Mesodermal cell (in vitro differentiated cells): Measurements from ENCODE around the gene ECE1.
"Not testable (repeated sequence)": the region's sequence is repeated elsewhere in the genome, so short reads cannot be mapped to it uniquely, and the experiment has no call there.

ENCODE experiments used
- H3K27ac ChIP-seq: 2 replicates; pipeline ENCODE4 v1.7.0; 2013; ENCODE audit warnings: mild to moderate bottlenecking, low read depth, low read length, moderate library complexity; ENCODE audit not compliant: severe bottlenecking
- H3K36me3 ChIP-seq: 2 replicates; pipeline ENCODE4 v1.7.1; 2013; ENCODE audit warnings: mild to moderate bottlenecking, low read length, moderate library complexity; ENCODE audit not compliant: control insufficient read depth, insufficient read depth
- H3K4me1 ChIP-seq: one replicate; pipeline ENCODE4 v1.7.1; 2013; ENCODE audit warnings: mild to moderate bottlenecking, low read length; ENCODE audit not compliant: insufficient read depth, control insufficient read depth, poor library complexity, severe bottlenecking
- H3K4me3 ChIP-seq: 2 replicates; pipeline ENCODE4 v1.7.0; 2013; ENCODE audit warnings: low read length, control low read depth, mild to moderate bottlenecking; ENCODE audit not compliant: insufficient read depth, poor library complexity, severe bottlenecking; ENCODE audit errors: extremely low read depth
- H3K9me3 ChIP-seq: 2 replicates; pipeline ENCODE4 v1.7.1; 2013; ENCODE audit warnings: mild to moderate bottlenecking, low read length, moderate library complexity; ENCODE audit not compliant: control insufficient read depth
- WGBS, 2 experiments: methylation state at CpG; one replicate each; pipeline ENCODE4 v1.1.5; 2013; ENCODE audit warnings: missing lambda C conversion rate in 2 of 2; ENCODE audit not compliant: insufficient coverage in 2 of 2; 5-methylcytosine and 5-hydroxymethylcytosine counted together

ECE1 gene

GRCh38 chr1:21234779-21235178 lies 55.5 kb downstream of the ECE1 start:
- H3K4me3 ChIP-seq = no peak overlapping the region
- H3K9me3 ChIP-seq = no peaks in the 10 kb centered on the region
- H3K27ac ChIP-seq = no peak overlapping the region
- peaks cover 9% of the 10 kb centered on the region for H3K4me1 ChIP-seq
- 83 to 98% methylated on average over 2 to 4 of the region's 4 CpGs for WGBS, 2 experiments
- peaks cover 97% of the 10 kb centered on the region for H3K36me3 ChIP-seq

DNA sequence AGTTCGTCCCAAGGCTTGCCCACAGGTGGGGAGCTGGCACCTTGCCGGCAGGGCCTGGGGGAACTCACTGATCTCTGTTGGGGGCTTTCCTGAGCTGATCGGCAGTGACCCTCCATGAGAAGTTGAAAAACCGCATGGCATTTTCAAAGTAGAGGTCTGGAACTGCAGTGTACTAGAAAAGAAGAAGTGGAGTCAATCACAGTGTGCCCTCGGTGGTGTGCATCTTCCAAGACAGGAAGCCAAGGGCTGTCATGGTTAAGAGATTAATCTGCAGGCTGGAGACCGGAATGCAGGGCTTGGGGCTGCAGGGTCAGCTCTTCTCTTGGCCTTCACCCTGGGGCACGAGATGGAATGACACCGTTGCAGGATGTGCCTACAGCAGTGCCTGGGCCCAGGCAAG lies 56.8 kb downstream of the ECE1 start:
- 95 to 99% methylated on average over 8 of the region's 8 CpGs for WGBS, 2 experiments
- Histone ChIP-seq H3K27ac (no peak overlapping the region), H3K4me3 (no peak overlapping the region), H3K4me1 (peaks cover 6% of the 10 kb centered on the region), H3K36me3 (peaks cover 98% of the 10 kb centered on the region), H3K9me3 (no peaks in the 10 kb centered on the region)

DNA sequence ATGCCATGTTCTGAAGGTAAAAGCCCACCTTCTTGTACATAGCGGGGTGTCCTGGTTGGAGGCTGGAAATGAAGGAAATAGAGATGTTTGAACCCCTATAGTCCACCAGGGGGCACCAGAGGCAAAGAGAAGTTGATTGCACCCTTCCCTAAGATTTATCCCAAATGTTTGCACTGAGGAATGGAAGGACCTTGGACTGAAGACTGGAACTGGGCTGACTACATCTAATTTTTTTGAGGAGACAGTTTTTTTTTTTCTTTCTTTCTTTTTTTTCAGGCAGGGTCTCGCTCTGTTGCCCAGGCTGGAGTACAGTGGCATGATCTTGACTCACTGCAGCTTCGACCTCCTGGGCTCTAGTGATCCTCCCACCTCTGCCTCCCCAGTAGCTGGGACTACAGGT lies 58.2 kb downstream of the ECE1 start:
- Histone ChIP-seq H3K4me1 (no peaks in the 10 kb centered on the region), H3K27ac (no peak overlapping the region), H3K4me3 (no peak overlapping the region), H3K9me3 (no peaks in the 10 kb centered on the region), H3K36me3 (peaks cover 98% of the 10 kb centered on the region)
- WGBS, 2 experiments = 95 to 100% methylated on average over 2 of the region's 3 CpGs

- Histone ChIP-seq H3K27ac (no peak overlapping the region), H3K9me3 (no peaks in the 10 kb centered on the region), H3K4me3 (no peak overlapping the region), H3K36me3 (peaks cover 98% of the 10 kb centered on the region), H3K4me1 (no peaks in the 10 kb centered on the region)
- 100% methylated on average over 2 of the region's 4 CpGs for WGBS, 2 experiments
Measured at GRCh38 chr1:21229246-21230000, 60.8 kb downstream of the ECE1 start.

- not testable (repeated sequence) for H3K4me1 ChIP-seq, H3K9me3 ChIP-seq, H3K27ac ChIP-seq, H3K4me3 ChIP-seq
- H3K36me3 ChIP-seq = peaks cover 98% of the 10 kb centered on the region
- WGBS, 2 experiments = 90 to 100% methylated on average over 4 to 5 of the region's 7 CpGs
Measured at GRCh38 chr1:21228224-21228623, 62.0 kb downstream of the ECE1 start.

GRCh38 chr1:21225065-21225464 lies 65.2 kb downstream of the ECE1 start:
- Histone ChIP-seq H3K9me3 (no peaks in the 10 kb centered on the region), H3K4me3 (no peak overlapping the region)

DNA sequence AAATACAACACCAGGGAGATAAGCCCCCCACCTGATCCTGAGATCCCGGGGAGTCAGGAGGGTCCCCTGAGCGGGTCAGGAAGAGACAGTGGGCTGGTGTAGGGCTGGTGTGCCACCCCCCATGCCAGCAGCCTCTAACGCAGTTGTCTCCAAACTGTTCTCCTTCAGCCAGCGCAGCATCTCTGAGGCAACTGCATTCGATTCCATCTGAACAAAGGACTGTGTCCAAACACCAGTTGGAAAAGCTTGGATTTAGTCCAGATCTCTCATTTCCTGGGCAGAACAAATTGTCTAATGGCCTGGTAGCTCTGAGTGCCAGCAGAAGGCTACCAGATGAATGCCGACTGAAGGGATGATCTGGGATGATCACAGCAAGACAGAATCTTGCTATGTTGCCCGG lies 69.4 kb downstream of the ECE1 start:
- H3K36me3 ChIP-seq = peaks cover 65% of the 10 kb centered on the region
- 87 to 90% methylated on average over 7 of the region's 7 CpGs for WGBS, 2 experiments
- H3K4me1 ChIP-seq = no peaks in the 10 kb centered on the region
- H3K4me3 ChIP-seq = no peak overlapping the region
- no peaks in the 10 kb centered on the region for H3K9me3 ChIP-seq
- H3K27ac ChIP-seq = no peak overlapping the region

More at GRCh38 chr1:21225065-21225464, 65.2 kb downstream of the ECE1 start:
- WGBS, 2 experiments = 96% methylated on average over 29 to 33 of the region's 33 CpGs
- Histone ChIP-seq H3K27ac (no peak overlapping the region), H3K36me3 (peaks cover 95% of the 10 kb centered on the region), H3K4me1 (no peaks in the 10 kb centered on the region)

GRCh38 chr1:21219674-21220073 lies 70.6 kb downstream of the ECE1 start:
- peaks cover 55% of the 10 kb centered on the region for H3K36me3 ChIP-seq

GRCh38 chr1:21217812-21218596 lies 72.3 kb downstream of the ECE1 start:
- Histone ChIP-seq H3K4me3 (no peak overlapping the region), H3K9me3 (no peaks in the 10 kb centered on the region), H3K4me1 (no peaks in the 10 kb centered on the region), H3K27ac (peak overlapping the region; percentile 5), H3K36me3 (peaks cover 39% of the 10 kb centered on the region)
- 85% methylated on average over 18 to 19 of the region's 20 CpGs for WGBS, 2 experiments

More at GRCh38 chr1:21219674-21220073, 70.6 kb downstream of the ECE1 start:
- Histone ChIP-seq H3K9me3 (no peaks in the 10 kb centered on the region), H3K27ac (no peak overlapping the region), H3K4me1 (no peaks in the 10 kb centered on the region), H3K4me3 (no peak overlapping the region)
- WGBS, 2 experiments = 93 to 98% methylated on average over 18 to 21 of the region's 21 CpGs

- peaks cover 32% of the 10 kb centered on the region for H3K36me3 ChIP-seq
- no peak overlapping the region for H3K4me3 ChIP-seq
- H3K9me3 ChIP-seq = no peaks in the 10 kb centered on the region
- peaks cover 3% of the 10 kb centered on the region for H3K4me1 ChIP-seq
- H3K27ac ChIP-seq = no peak overlapping the region
- WGBS, 2 experiments = 87 to 90% methylated on average over 14 to 15 of the region's 19 CpGs
Measured at GRCh38 chr1:21216835-21217811, 73.1 kb downstream of the ECE1 start.
